Natural killer cell treated with Interleukin-12 subunit alpha and Interleukin-12 subunit beta and Interleukin-15 and Interleukin-18, amount 100 ng/mL, for 72 hours (primary cell): ENCODE results near the gene TMEM240. TPM values are rescaled to one million over a fixed set of nuclear protein-coding genes. Genes with fewer than 3 reads are reported as not detected.
A peak's percentile ranks its signal among the peaks of the same experiment; 100 is the strongest.
"Not testable (repeated sequence)": the region's sequence is repeated elsewhere in the genome, so short reads cannot be mapped to it uniquely, and the experiment has no call there.

Experiments
- ATAC-seq, 2 donors: fragments of 150-1000 bp; cut with Tn5 transposase in 1 of 2; sonication (Bioruptor Pico), chemical (Tn5 transposase) in 1 of 2; 2 replicates each; pipeline ENCODE4 v1.10.0; 2021
- DNase-seq: peaks from one replicate; pipeline ENCODE4 v3.0.0; 2022; ENCODE audit warnings: low spot score
- H3K27ac Mint-ChIP-seq, 2 donors: 1 replicate in 1 of 2; 2 replicates in 1 of 2; pipeline ENCODE4 v1.8.0; 2022; ENCODE audit warnings: mixed read lengths in 2 of 2, mild to moderate bottlenecking in 1 of 2, moderate library complexity in 1 of 2
- H3K27me3 Mint-ChIP-seq, 2 donors: 1 replicate in 1 of 2; 2 replicates in 1 of 2; pipeline ENCODE4 v1.8.0; 2022; ENCODE audit warnings: mixed read lengths in 2 of 2
- H3K36me3 Mint-ChIP-seq: one replicate; pipeline ENCODE4 v1.8.0; 2022; ENCODE audit warnings: mixed read lengths
- H3K4me1 Mint-ChIP-seq, 2 donors: 1 replicate in 1 of 2; 2 replicates in 1 of 2; pipeline ENCODE4 v1.8.0; 2022; ENCODE audit warnings: low read depth in 2 of 2, mixed read lengths in 2 of 2, mild to moderate bottlenecking in 1 of 2
- H3K4me3 Mint-ChIP-seq: one replicate; pipeline ENCODE4 v1.8.0; 2022; ENCODE audit warnings: mixed read lengths
- H3K9me3 Mint-ChIP-seq: 2 replicates; pipeline ENCODE4 v1.8.0; 2022; ENCODE audit warnings: mixed read lengths
- total RNA-seq, 2 donors: library from RNA; stranded (reverse); gene quantifications; one replicate each; pipeline ENCODE4 v1.2.3, GENCODE V29; 2022

The TMEM240 gene
- total RNA-seq, 2 donors from 2014 or later: 1.6 TPM; not detected in 1

- Mint-ChIP-seq H3K4me1 (peaks cover 14 to 23% of the 10 kb centered on the region in 2 donors), H3K4me3 (no peak overlapping the region), H3K27ac (no peak overlapping the region), H3K27me3 (no peaks in the 10 kb centered on the region), H3K36me3 (peaks cover 6% of the 10 kb centered on the region), H3K9me3 (no peaks in the 10 kb centered on the region)
- DNase-seq (no peak), ATAC-seq (no peak)
Measured at GRCh38 chr1:1564268-1564667, 23.8 kb upstream of the TMEM240 start.

- peaks cover 14 to 25% of the 10 kb centered on the region in 2 donors for H3K4me1 Mint-ChIP-seq
- H3K27me3 Mint-ChIP-seq: no peaks in the 10 kb centered on the region
- no peak for ATAC-seq
- DNase-seq: no peak
- H3K9me3 Mint-ChIP-seq: no peaks in the 10 kb centered on the region
- no peak overlapping the region for H3K27ac Mint-ChIP-seq
- peaks cover 6% of the 10 kb centered on the region for H3K36me3 Mint-ChIP-seq
- H3K4me3 Mint-ChIP-seq: no peak overlapping the region
Measured at GRCh38 chr1:1563688-1564087, 23.3 kb upstream of the TMEM240 start.

- no peak overlapping the region for H3K4me3 Mint-ChIP-seq
- no peak for ATAC-seq
Measured at GRCh38 chr1:1562556-1563195, 22.3 kb upstream of the TMEM240 start.

GRCh38 chr1:1561801-1562470 is 21.5 kb upstream of the TMEM240 start:
- Mint-ChIP-seq H3K27ac (peak overlapping the region in 1 of 2 donors; percentile 27), H3K27me3 (no peaks in the 10 kb centered on the region), H3K4me1 (peaks cover 9 to 20% of the 10 kb centered on the region in 2 donors), H3K36me3 (peaks cover 6% of the 10 kb centered on the region), H3K9me3 (no peaks in the 10 kb centered on the region), H3K4me3 (no peak overlapping the region)
- ATAC-seq (no peak), DNase-seq (no peak)

More at GRCh38 chr1:1562556-1563195, 22.3 kb upstream of the TMEM240 start:
- Mint-ChIP-seq H3K36me3 (peaks cover 6% of the 10 kb centered on the region), H3K4me1 (peaks cover 14 to 27% of the 10 kb centered on the region in 2 donors), H3K9me3 (no peaks in the 10 kb centered on the region), H3K27ac (no peak overlapping the region), H3K27me3 (no peaks in the 10 kb centered on the region)
- no peak for DNase-seq

- Mint-ChIP-seq H3K4me1 (peaks cover 8 to 18% of the 10 kb centered on the region in 2 donors), H3K36me3 (peaks cover 6% of the 10 kb centered on the region), H3K9me3 (no peaks in the 10 kb centered on the region), H3K27ac (no peak overlapping the region), H3K4me3 (no peak overlapping the region), H3K27me3 (no peaks in the 10 kb centered on the region)
- DNase-seq: no peak
- no peak for ATAC-seq
Measured at GRCh38 chr1:1560178-1560577, 19.8 kb upstream of the TMEM240 start.

GRCh38 chr1:1559066-1559465 is 18.6 kb upstream of the TMEM240 start:
- Mint-ChIP-seq H3K4me3 (no peak overlapping the region), H3K27me3 (no peaks in the 10 kb centered on the region), H3K4me1 (peaks cover 6 to 18% of the 10 kb centered on the region in 2 donors), H3K36me3 (no peaks in the 10 kb centered on the region), H3K9me3 (no peaks in the 10 kb centered on the region), H3K27ac (no peak overlapping the region)
- DNase-seq: no peak
- no peak for ATAC-seq

- Mint-ChIP-seq H3K4me1 (peaks cover 6 to 17% of the 10 kb centered on the region in 2 donors), H3K9me3 (no peaks in the 10 kb centered on the region), H3K36me3 (no peaks in the 10 kb centered on the region), H3K4me3 (no peak overlapping the region), H3K27ac (no peak overlapping the region), H3K27me3 (no peaks in the 10 kb centered on the region)
- no peak for ATAC-seq
- no peak for DNase-seq
Measured at GRCh38 chr1:1558591-1558990, 18.2 kb upstream of the TMEM240 start.

- H3K4me3 Mint-ChIP-seq, ATAC-seq, H3K27ac Mint-ChIP-seq, H3K27me3 Mint-ChIP-seq, H3K9me3 Mint-ChIP-seq, H3K36me3 Mint-ChIP-seq, DNase-seq: not testable (repeated sequence)
- peaks cover 6 to 17% of the 10 kb centered on the region in 2 donors for H3K4me1 Mint-ChIP-seq
Measured at GRCh38 chr1:1557688-1558087, 17.3 kb upstream of the TMEM240 start.

- ATAC-seq, H3K27me3 Mint-ChIP-seq, H3K9me3 Mint-ChIP-seq, H3K27ac Mint-ChIP-seq, H3K4me3 Mint-ChIP-seq, DNase-seq, H3K36me3 Mint-ChIP-seq: not testable (repeated sequence)
- H3K4me1 Mint-ChIP-seq: peaks cover 6 to 17% of the 10 kb centered on the region in 2 donors
Measured at GRCh38 chr1:1556961-1557360, 16.5 kb upstream of the TMEM240 start.

- H3K9me3 Mint-ChIP-seq: no peaks in the 10 kb centered on the region
- no peaks in the 10 kb centered on the region for H3K36me3 Mint-ChIP-seq
- no peak overlapping the region for H3K27ac Mint-ChIP-seq
- H3K27me3 Mint-ChIP-seq: no peaks in the 10 kb centered on the region
- ATAC-seq (no peak), DNase-seq (no peak)
- H3K4me3 Mint-ChIP-seq: no peak overlapping the region
- H3K4me1 Mint-ChIP-seq: peaks cover 6 to 14% of the 10 kb centered on the region in 2 donors
Measured at GRCh38 chr1:1556505-1556904, 16.1 kb upstream of the TMEM240 start.

- no peak for DNase-seq
- no peak overlapping the region for H3K4me3 Mint-ChIP-seq
- H3K9me3 Mint-ChIP-seq: no peaks in the 10 kb centered on the region
- ATAC-seq: peak in 1 of 2 donors; percentile 45
- H3K27me3 Mint-ChIP-seq: no peaks in the 10 kb centered on the region
- no peak overlapping the region for H3K27ac Mint-ChIP-seq
- no peaks in the 10 kb centered on the region for H3K36me3 Mint-ChIP-seq
- peaks cover 6 to 17% of the 10 kb centered on the region in 2 donors for H3K4me1 Mint-ChIP-seq
Measured at GRCh38 chr1:1554926-1555915, 14.8 kb upstream of the TMEM240 start.

- H3K4me1 Mint-ChIP-seq: peaks cover 6 to 17% of the 10 kb centered on the region in 2 donors
- no peak for DNase-seq
- H3K9me3 Mint-ChIP-seq: no peaks in the 10 kb centered on the region
- H3K27me3 Mint-ChIP-seq: no peaks in the 10 kb centered on the region
- ATAC-seq: no peak
- H3K36me3 Mint-ChIP-seq: no peaks in the 10 kb centered on the region
- H3K27ac Mint-ChIP-seq: no peak overlapping the region
- H3K4me3 Mint-ChIP-seq: no peak overlapping the region
Measured at GRCh38 chr1:1554550-1554925, 14.1 kb upstream of the TMEM240 start.

- peaks cover 6 to 17% of the 10 kb centered on the region in 2 donors for H3K4me1 Mint-ChIP-seq
- DNase-seq (no peak), ATAC-seq (no peak)
- peak overlapping the region in 1 of 2 donors; percentile 21 for H3K27ac Mint-ChIP-seq
- no peaks in the 10 kb centered on the region for H3K27me3 Mint-ChIP-seq
- no peaks in the 10 kb centered on the region for H3K36me3 Mint-ChIP-seq
- H3K4me3 Mint-ChIP-seq: no peak overlapping the region
- no peaks in the 10 kb centered on the region for H3K9me3 Mint-ChIP-seq
Measured at GRCh38 chr1:1553821-1554494, 13.5 kb upstream of the TMEM240 start.
